Measurements from ENCODE around the gene PEMT.

Gene PEMT

GRCh38 chr17:17549732-17550366 lies 41.7 kb downstream of the PEMT start:
- no peak for DNase-seq

- no peak for DNase-seq
Measured at GRCh38 chr17:17548044-17548443, 43.5 kb downstream of the PEMT start.

- DNase-seq, result no peak
Measured at GRCh38 chr17:17547210-17547764, 44.2 kb downstream of the PEMT start.

GRCh38 chr17:17546399-17547185 lies 44.9 kb downstream of the PEMT start:
- no peak for DNase-seq

- DNase-seq, result no peak
Measured at GRCh38 chr17:17545984-17546383, 45.5 kb downstream of the PEMT start.

- DNase-seq, result no peak
Measured at GRCh38 chr17:17545031-17545820, 46.3 kb downstream of the PEMT start.

GRCh38 chr17:17542906-17543635 lies 48.4 kb downstream of the PEMT start:
- DNase-seq, result no peak

- no peak for DNase-seq
Measured at GRCh38 chr17:17541640-17542001, 49.9 kb downstream of the PEMT start.

GRCh38 chr17:17540935-17541639 lies 50.4 kb downstream of the PEMT start:
- DNase-seq, result no peak

- DNase-seq, result no peak
Measured at GRCh38 chr17:17540278-17540906, 51.1 kb downstream of the PEMT start.

- no peak for DNase-seq
Measured at GRCh38 chr17:17539591-17539990, 51.9 kb downstream of the PEMT start.

GRCh38 chr17:17538417-17539391 lies 52.8 kb downstream of the PEMT start:
- DNase-seq, result no peak

GRCh38 chr17:17537311-17538099 lies 54.0 kb downstream of the PEMT start:
- no peak for DNase-seq

GRCh38 chr17:17536702-17537101 lies 54.8 kb downstream of the PEMT start:
- DNase-seq, result no peak

- no peak for DNase-seq
Measured at GRCh38 chr17:17535957-17536356, 55.6 kb downstream of the PEMT start.

- no peak for DNase-seq
Measured at GRCh38 chr17:17533901-17534441, 57.5 kb downstream of the PEMT start.

- DNase-seq, result no peak
Measured at GRCh38 chr17:17532991-17533390, 58.5 kb downstream of the PEMT start.

- no peak for DNase-seq
Measured at GRCh38 chr17:17531156-17531555, 60.4 kb downstream of the PEMT start.
